ENCODE data around the gene OR2AG2. TPM values are rescaled to one million over a fixed set of nuclear protein-coding genes. Genes with fewer than 3 reads are reported as not detected.
A peak's percentile ranks its signal among the peaks of the same experiment; 100 is the strongest.
"Not testable (repeated sequence)": the region's sequence is repeated elsewhere in the genome, so short reads cannot be mapped to it uniquely, and the experiment has no call there.

The OR2AG2 gene
- total and polyA plus RNA-seq, 4 donors: 0.01 to 0.18 (median 0.06) TPM; not detected in 1

GRCh38 chr11:6813656-6814055 lies 41.9 kb upstream of the OR2AG2 start:
- WGBS, 2 donors: 69 to 82% methylated on average over 2 of the region's 2 CpGs
- H3K27me3 ChIP-seq (ENCODE audit: control insufficient read depth in 3 of 3, insufficient read depth in 3 of 3, low read length in 2 of 3): no peaks in the 10 kb centered on the region

GRCh38 chr11:6812390-6813005 lies 40.7 kb upstream of the OR2AG2 start:
- ATAC-seq (ENCODE audit: insufficient read depth, low FRiP score) (peak; percentile 82), DNase-seq (peak in 2 of 3 donors; percentile 8 to 21)
- Histone ChIP-seq H3K4me1 (ENCODE audit: control insufficient read depth in 5 of 5, insufficient read depth in 5 of 5, low read length in 5 of 5) (no peaks in the 10 kb centered on the region), H3K27ac (ENCODE audit: low read depth in 1 of 2, low read length in 1 of 2) (no peak overlapping the region), H3K4me3 (no peak overlapping the region), H3K27me3 (ENCODE audit: control insufficient read depth in 3 of 3, insufficient read depth in 3 of 3, low read length in 2 of 3) (no peaks in the 10 kb centered on the region), H3K9me3 (ENCODE audit: control insufficient read depth in 4 of 4, insufficient read depth in 3 of 4, low read length in 3 of 4) (no peaks in the 10 kb centered on the region), H3K9ac (ENCODE audit: insufficient read depth in 1 of 2, low read length in 2 of 2) (no peak overlapping the region), H3K36me3 (ENCODE audit: control insufficient read depth in 4 of 4, insufficient read depth in 4 of 4, low read length in 4 of 4) (no peaks in the 10 kb centered on the region)
- peak; percentile 40 for TF ChIP-seq CTCF (IDR thresholded peaks at IDR 0.05; ENCODE audit: control extremely low read depth, extremely low read depth)
- 14 to 17% methylated on average over 6 of the region's 6 CpGs for WGBS, 2 donors

More at GRCh38 chr11:6813656-6814055, 41.9 kb upstream of the OR2AG2 start:
- Histone ChIP-seq H3K4me3 (no peak overlapping the region), H3K9ac (ENCODE audit: insufficient read depth in 1 of 2, low read length in 2 of 2) (no peak overlapping the region), H3K4me1 (ENCODE audit: control insufficient read depth in 5 of 5, insufficient read depth in 5 of 5, low read length in 5 of 5) (no peaks in the 10 kb centered on the region), H3K27ac (ENCODE audit: low read depth in 1 of 2, low read length in 1 of 2) (no peak overlapping the region), H3K9me3 (ENCODE audit: control insufficient read depth in 4 of 4, insufficient read depth in 3 of 4, low read length in 3 of 4) (peaks cover 0 to 5% (median 2%) of the 10 kb centered on the region in 4 donors), H3K36me3 (ENCODE audit: control insufficient read depth in 4 of 4, insufficient read depth in 4 of 4, low read length in 4 of 4) (no peaks in the 10 kb centered on the region)
- ATAC-seq (ENCODE audit: insufficient read depth, low FRiP score) (no peak), DNase-seq (no peak)
- TF ChIP-seq CTCF (IDR thresholded peaks at IDR 0.05; ENCODE audit: control extremely low read depth, extremely low read depth): no peak

- not testable (repeated sequence) for H3K27me3 ChIP-seq (ENCODE audit: control insufficient read depth in 3 of 3, insufficient read depth in 3 of 3, low read length in 2 of 3); H3K9ac ChIP-seq (ENCODE audit: insufficient read depth in 1 of 2, low read length in 2 of 2); H3K27ac ChIP-seq (ENCODE audit: low read depth in 1 of 2, low read length in 1 of 2); DNase-seq; H3K4me1 ChIP-seq (ENCODE audit: control insufficient read depth in 5 of 5, insufficient read depth in 5 of 5, low read length in 5 of 5); H3K36me3 ChIP-seq (ENCODE audit: control insufficient read depth in 4 of 4, insufficient read depth in 4 of 4, low read length in 4 of 4); H3K4me3 ChIP-seq; H3K9me3 ChIP-seq (ENCODE audit: control insufficient read depth in 4 of 4, insufficient read depth in 3 of 4, low read length in 3 of 4); ATAC-seq (ENCODE audit: insufficient read depth, low FRiP score)
Measured at GRCh38 chr11:6801075-6801474, 29.3 kb upstream of the OR2AG2 start.

- peaks cover 0 to 5% (median 1%) of the 10 kb centered on the region in 4 donors for H3K9me3 ChIP-seq (ENCODE audit: control insufficient read depth in 4 of 4, insufficient read depth in 3 of 4, low read length in 3 of 4)
- 78 to 90% methylated on average over 1 of the region's 1 CpG for WGBS, 2 donors
- H3K36me3 ChIP-seq (ENCODE audit: control insufficient read depth in 4 of 4, insufficient read depth in 4 of 4, low read length in 4 of 4): no peaks in the 10 kb centered on the region
- no peak for TF ChIP-seq CTCF (IDR thresholded peaks at IDR 0.05; ENCODE audit: control extremely low read depth, extremely low read depth)
- DNase-seq (no peak), ATAC-seq (ENCODE audit: insufficient read depth, low FRiP score) (no peak)
- H3K9ac ChIP-seq (ENCODE audit: insufficient read depth in 1 of 2, low read length in 2 of 2): no peak within 1 kb of the TSS
- H3K4me1 ChIP-seq (ENCODE audit: control insufficient read depth in 5 of 5, insufficient read depth in 5 of 5, low read length in 5 of 5): no peaks in the 10 kb centered on the region
- no peaks in the 10 kb centered on the region for H3K27me3 ChIP-seq (ENCODE audit: control insufficient read depth in 3 of 3, insufficient read depth in 3 of 3, low read length in 2 of 3)
- H3K27ac ChIP-seq (ENCODE audit: low read depth in 1 of 2, low read length in 1 of 2): no peak within 1 kb of the TSS
- no peak within 1 kb of the TSS for H3K4me3 ChIP-seq
Measured at GRCh38 chr11:6799402-6799801, 27.6 kb upstream of the OR2AG2 start, which contains the start of gene OR6A2. Gene OR6A2, minus strand, starts transcription at chr11:6799689. Its CDS starts 3,981 bp downstream, at chr11:6795708.

Measured in lung (tissue), 12 donors.